Activated CD4-positive, alpha-beta memory T cell treated with anti-CD3 and anti-CD28 coated beads for 36 hours (primary cell): ENCODE data around the gene SMTNL1. TPM values are rescaled to one million over a fixed set of nuclear protein-coding genes. Genes with fewer than 3 reads are reported as not detected.

Experiments
- CTCF ChIA-PET: fragments of 350-600 bp; sonication (Branson Sonifier 250); formaldehyde crosslinking; loops from one replicate; lab custom pipeline; 2021; ENCODE audit warnings: antibody characterized with exemption, inconsistent platforms; lab: Charles Lee
- POLR2A ChIA-PET: fragments of 350-600 bp; sonication (Branson Sonifier 250); formaldehyde crosslinking; loops from one replicate; lab custom pipeline; 2021; ENCODE audit warnings: antibody characterized with exemption; lab: Charles Lee
- DNase-seq: peaks from one replicate; pipeline ENCODE4 v3.0.0-alpha.2; 2020
- H3K27ac Mint-ChIP-seq: one replicate; pipeline ENCODE4 v1.8.0; 2021; ENCODE audit warnings: mixed read lengths
- H3K27me3 Mint-ChIP-seq: one replicate; pipeline ENCODE4 v1.8.0; 2021; ENCODE audit warnings: mixed read lengths
- H3K36me3 Mint-ChIP-seq: one replicate; pipeline ENCODE4 v1.8.0; 2021; ENCODE audit warnings: mixed read lengths
- H3K4me1 Mint-ChIP-seq: one replicate; pipeline ENCODE4 v1.8.0; 2021; ENCODE audit warnings: low read depth, mixed read lengths
- H3K4me3 Mint-ChIP-seq: one replicate; pipeline ENCODE4 v1.8.0; 2021; ENCODE audit warnings: mild to moderate bottlenecking, mixed read lengths
- H3K9me3 Mint-ChIP-seq: one replicate; pipeline ENCODE4 v1.8.0; 2021; ENCODE audit warnings: mixed read lengths
- intact Hi-C: fragments of 100-400 bp; cut with micrococcal nuclease; formaldehyde crosslinking; loops from one replicate; pipeline ENCODE4 v1.15.1; 2023
- total RNA-seq, 2 experiments: library from RNA; stranded (reverse); gene quantifications; one replicate each; pipeline ENCODE4 v1.2.3, GENCODE V29; 2021

Gene SMTNL1
- total RNA-seq, 2 experiments from 2014 or later: not detected

- H3K27ac Mint-ChIP-seq: no peak overlapping the region
- no peaks in the 10 kb centered on the region for H3K9me3 Mint-ChIP-seq
- no peak overlapping the region for H3K4me3 Mint-ChIP-seq
- POLR2A ChIA-PET: no interaction called here
- H3K36me3 Mint-ChIP-seq: peaks cover 21% of the 10 kb centered on the region
- no peak for DNase-seq
- no peaks in the 10 kb centered on the region for H3K27me3 Mint-ChIP-seq
- H3K4me1 Mint-ChIP-seq: peaks cover 4% of the 10 kb centered on the region
- intact Hi-C loops: no loop called here
- CTCF ChIA-PET: interaction anchor here (0.9 to 2.9 kb wide), 7 partner anchors 13 to 97 kb away, joined by 3 to 12 read pairs (median 5); partner anchors contain the start of gene UBE2L6
Observed at GRCh38 chr11:57546451-57546850, 9.1 kb downstream of the SMTNL1 start.

GRCh38 chr11:57546869-57547475 is 9.6 kb downstream of the SMTNL1 start:
- ChIA-PET POLR2A (no interaction called here), CTCF (interaction anchor here (0.9 to 2.9 kb wide), 7 partner anchors 12 to 97 kb away, joined by 3 to 12 read pairs (median 5); partner anchors contain the start of gene UBE2L6)
- Mint-ChIP-seq H3K27ac (peak overlapping the region; percentile 67), H3K4me1 (peaks cover 4% of the 10 kb centered on the region), H3K9me3 (no peaks in the 10 kb centered on the region), H3K36me3 (peaks cover 23% of the 10 kb centered on the region), H3K27me3 (no peaks in the 10 kb centered on the region), H3K4me3 (no peak overlapping the region)
- peak; percentile 30 for DNase-seq
- intact Hi-C loops: no loop called here

GRCh38 chr11:57547854-57548377 is 10.5 kb downstream of the SMTNL1 start:
- POLR2A ChIA-PET: no interaction called here
- Mint-ChIP-seq H3K36me3 (peaks cover 32% of the 10 kb centered on the region), H3K27me3 (no peaks in the 10 kb centered on the region), H3K9me3 (no peaks in the 10 kb centered on the region), H3K4me3 (no peak overlapping the region), H3K27ac (peak overlapping the region; percentile 67), H3K4me1 (peaks cover 4% of the 10 kb centered on the region)
- CTCF ChIA-PET: interaction anchor here (0.8 to 2.9 kb wide), 6 partner anchors 20 to 96 kb away, joined by 3 to 12 read pairs (median 5); partner anchors contain the start of gene UBE2L6
- no peak for DNase-seq
- intact Hi-C loops: no loop called here

GRCh38 chr11:57549983-57550382 is 12.6 kb downstream of the SMTNL1 start:
- Mint-ChIP-seq H3K36me3 (peaks cover 46% of the 10 kb centered on the region), H3K27me3 (no peaks in the 10 kb centered on the region), H3K4me3 (no peak overlapping the region), H3K4me1 (peaks cover 4% of the 10 kb centered on the region), H3K9me3 (no peaks in the 10 kb centered on the region), H3K27ac (no peak overlapping the region)
- intact Hi-C loops: no loop called here
- POLR2A ChIA-PET: no interaction called here
- DNase-seq: no peak
- CTCF ChIA-PET: interaction anchor here (0.6 to 1.2 kb wide), 3 partner anchors 26 to 94 kb away, joined by 3 to 5 read pairs (median 3); no protein-coding TSS in a partner anchor

GRCh38 chr11:57551941-57552340 is 14.5 kb downstream of the SMTNL1 start:
- no peak overlapping the region for H3K27ac Mint-ChIP-seq
- no peak for DNase-seq
- H3K27me3 Mint-ChIP-seq: no peaks in the 10 kb centered on the region
- no peaks in the 10 kb centered on the region for H3K9me3 Mint-ChIP-seq
- ChIA-PET POLR2A (no interaction called here), CTCF (interaction anchor here (1.4 kb wide), 1 partner anchor 59 kb away, joined by 3 read pairs; no protein-coding TSS in a partner anchor)
- H3K4me3 Mint-ChIP-seq: no peak overlapping the region
- intact Hi-C loops: no loop called here
- peaks cover 50% of the 10 kb centered on the region for H3K36me3 Mint-ChIP-seq
- peaks cover 4% of the 10 kb centered on the region for H3K4me1 Mint-ChIP-seq

GRCh38 chr11:57552479-57552878 is 15.1 kb downstream of the SMTNL1 start:
- Mint-ChIP-seq H3K36me3 (peaks cover 50% of the 10 kb centered on the region), H3K27ac (no peak overlapping the region), H3K4me3 (no peak overlapping the region), H3K9me3 (no peaks in the 10 kb centered on the region), H3K4me1 (no peaks in the 10 kb centered on the region), H3K27me3 (no peaks in the 10 kb centered on the region)
- no peak for DNase-seq
- ChIA-PET CTCF (interaction anchor here (1.1 to 1.4 kb wide), 2 partner anchors 13 to 59 kb away, joined by 3 read pairs; no protein-coding TSS in a partner anchor), POLR2A (no interaction called here)
- intact Hi-C loops: no loop called here

GRCh38 chr11:57555393-57555792 is 18.0 kb downstream of the SMTNL1 start:
- DNase-seq: no peak
- H3K4me3 Mint-ChIP-seq: no peak overlapping the region
- no peaks in the 10 kb centered on the region for H3K4me1 Mint-ChIP-seq
- peaks cover 49% of the 10 kb centered on the region for H3K36me3 Mint-ChIP-seq
- H3K27ac Mint-ChIP-seq: no peak overlapping the region
- ChIA-PET CTCF (interaction anchor here (0.9 to 1.4 kb wide), 2 partner anchors 62 to 98 kb away, joined by 3 read pairs; no protein-coding TSS in a partner anchor), POLR2A (no interaction called here)
- no peaks in the 10 kb centered on the region for H3K27me3 Mint-ChIP-seq
- intact Hi-C loops: no loop called here
- no peaks in the 10 kb centered on the region for H3K9me3 Mint-ChIP-seq

- CTCF ChIA-PET: no interaction called here
- POLR2A ChIA-PET: no interaction called here
- H3K27me3 Mint-ChIP-seq: no peaks in the 10 kb centered on the region
- H3K9me3 Mint-ChIP-seq: no peaks in the 10 kb centered on the region
- intact Hi-C loops: no loop called here
- H3K4me3 Mint-ChIP-seq: no peak overlapping the region
- no peak for DNase-seq
- peaks cover 47% of the 10 kb centered on the region for H3K36me3 Mint-ChIP-seq
- H3K4me1 Mint-ChIP-seq: no peaks in the 10 kb centered on the region
- H3K27ac Mint-ChIP-seq: peak overlapping the region; percentile 18
Observed at GRCh38 chr11:57556041-57556440, 18.6 kb downstream of the SMTNL1 start.

- Mint-ChIP-seq H3K9me3 (no peaks in the 10 kb centered on the region), H3K27ac (no peak overlapping the region), H3K36me3 (peaks cover 29% of the 10 kb centered on the region), H3K4me1 (peaks cover 33% of the 10 kb centered on the region), H3K27me3 (no peaks in the 10 kb centered on the region), H3K4me3 (no peak overlapping the region)
- CTCF ChIA-PET: no interaction called here
- POLR2A ChIA-PET: no interaction called here
- intact Hi-C loops: no loop called here
- no peak for DNase-seq
Observed at GRCh38 chr11:57560146-57560545, 22.8 kb downstream of the SMTNL1 start.

- H3K27ac Mint-ChIP-seq: peak overlapping the region; percentile 15
- H3K4me3 Mint-ChIP-seq: no peak overlapping the region
- ChIA-PET POLR2A (no interaction called here), CTCF (interaction anchor here (1.1 to 2.4 kb wide), 2 partner anchors 82 to 105 kb away, joined by 3 to 7 read pairs; no protein-coding TSS in a partner anchor)
- H3K9me3 Mint-ChIP-seq: no peaks in the 10 kb centered on the region
- H3K4me1 Mint-ChIP-seq: peaks cover 38% of the 10 kb centered on the region
- intact Hi-C loops: no loop called here
- no peak for DNase-seq
- H3K36me3 Mint-ChIP-seq: peaks cover 30% of the 10 kb centered on the region
- no peaks in the 10 kb centered on the region for H3K27me3 Mint-ChIP-seq
Observed at GRCh38 chr11:57562596-57562995, 25.2 kb downstream of the SMTNL1 start.

- peak overlapping the region; percentile 92 for H3K4me3 Mint-ChIP-seq
- H3K36me3 Mint-ChIP-seq: peaks cover 20% of the 10 kb centered on the region
- H3K27me3 Mint-ChIP-seq: no peaks in the 10 kb centered on the region
- peak; percentile 45 for DNase-seq
- H3K9me3 Mint-ChIP-seq: no peaks in the 10 kb centered on the region
- POLR2A ChIA-PET: no interaction called here
- H3K4me1 Mint-ChIP-seq: peaks cover 44% of the 10 kb centered on the region
- intact Hi-C loops: loop anchor here (1.0 to 5.0 kb wide), 6 partner anchors 36 to 1012 kb away; partner anchors contain the start of genes MED19, P2RX3, SELENOH and SSRP1
- CTCF ChIA-PET: interaction anchor here (1.0 to 5.9 kb wide), 9 partner anchors 13 to 233 kb away, joined by 3 to 104 read pairs (median 7); no protein-coding TSS in a partner anchor
- H3K27ac Mint-ChIP-seq: peak overlapping the region; percentile 98
Observed at GRCh38 chr11:57566005-57566904, 28.9 kb downstream of the SMTNL1 start.
